Mucosa of gallbladder (tissue), 1 donor: Measurements from ENCODE around the gene RND2. TPM values are rescaled to one million over a fixed set of nuclear protein-coding genes. Genes with fewer than 3 reads are reported as not detected.

ENCODE experiments used
- DNase-seq: peaks from one replicate; pipeline ENCODE4 v3.0.0-alpha.2; 2020; ENCODE audit warnings: low spot score
- total RNA-seq: library from RNA; stranded (reverse); gene quantifications from one replicate; pipeline ENCODE4 v1.2.1, GENCODE V29; 2021
- donor health status: DM: no; HTN: no; CAD: no.

RND2 gene
- total RNA-seq, 1 donor from 2014 or later = 2.8 TPM

GRCh38 chr17:43079641-43080302 lies 54.7 kb downstream of the RND2 start:
- DNase-seq = no peak

Other genes with a start within 250 kb of the RND2 start
- 0.37 TPM for gene WNK4, start 244.6 kb upstream of the RND2 start, total RNA-seq
- 78.0 TPM for gene COA3, start 226.5 kb upstream of the RND2 start, total RNA-seq
- gene CNTD1, start 226.4 kb upstream of the RND2 start, total RNA-seq = 0.89 TPM
- gene BECN1, start 200.9 kb upstream of the RND2 start, total RNA-seq = 71.3 TPM
- 88.5 TPM for gene PSME3, start 191.8 kb upstream of the RND2 start, total RNA-seq
- gene AOC2, start 180.7 kb upstream of the RND2 start, total RNA-seq = 1.4 TPM
- gene AOC3, start 174.0 kb upstream of the RND2 start, total RNA-seq = 125 TPM
- gene G6PC1, start 124.4 kb upstream of the RND2 start, total RNA-seq = 17.3 TPM
- gene AARSD1, start 60.8 kb upstream of the RND2 start, total RNA-seq = 28.2 TPM
- gene PTGES3L, start 45.2 kb upstream of the RND2 start, total RNA-seq = 4.7 TPM
- gene RUNDC1, start 44.7 kb upstream of the RND2 start, total RNA-seq = 26.0 TPM
- gene RPL27, start 26.8 kb upstream of the RND2 start, total RNA-seq = 611 TPM
- gene IFI35, start 18.4 kb upstream of the RND2 start, total RNA-seq = 27.0 TPM
- gene VAT1, start 2.8 kb upstream of the RND2 start, total RNA-seq = 122 TPM
- gene BRCA1, start 100.1 kb downstream of the RND2 start, total RNA-seq = 5.8 TPM
- gene NBR1, start 146.0 kb downstream of the RND2 start, total RNA-seq = 119 TPM
- 10.8 TPM for gene TMEM106A, start 186.6 kb downstream of the RND2 start, total RNA-seq
- gene CCDC200, start 203.4 kb downstream of the RND2 start, total RNA-seq = not detected
- gene RNU2-1, start 208.7 kb downstream of the RND2 start, total RNA-seq = 2,768 TPM